Measurements from ENCODE around the gene ITPKC. TPM values are rescaled to one million over a fixed set of nuclear protein-coding genes. Genes with fewer than 3 reads are reported as not detected.

Gene ITPKC
- total and polyA plus RNA-seq, 2 of the 13 experiments (the other 11 are each of a cell fraction or from before 2014, with no cell fraction given), result 6.9 to 11.2 TPM

DNA sequence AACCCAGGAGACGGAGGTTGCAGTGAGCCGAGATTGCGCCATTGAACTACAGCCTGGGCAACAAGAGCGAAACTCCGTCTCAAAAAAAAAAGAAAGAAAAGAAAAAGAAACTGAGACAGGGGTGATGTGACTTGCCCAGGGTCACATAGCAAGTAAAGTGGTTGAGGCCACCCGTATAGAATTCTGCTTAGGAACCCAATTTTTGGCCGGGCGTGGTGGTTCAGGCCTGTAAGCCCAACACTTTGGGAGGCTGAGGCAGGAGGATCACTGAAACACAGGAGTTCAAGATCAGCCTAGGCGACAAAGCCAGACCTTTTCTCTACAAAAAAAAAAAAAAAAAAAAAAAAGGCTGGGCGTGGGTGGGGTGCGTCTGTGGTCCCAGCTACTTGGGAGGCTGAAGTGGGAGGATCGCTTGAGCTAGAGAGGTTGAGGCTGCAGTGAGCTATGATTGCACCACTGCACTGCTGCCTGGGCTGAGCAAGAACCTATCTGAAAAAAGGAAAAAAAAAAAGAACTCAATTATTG is 35.4 kb downstream of the ITPKC start:
- CTCF ChIA-PET (ENCODE audit: low intra/inter-chr PET ratio, low total read pairs), result no interaction called here
- peaks cover 68% of the 10 kb centered on the region for H3K79me2 ChIP-seq (ENCODE audit: insufficient read depth, low read length)
- 46% methylated on average over 12 of the region's 12 CpGs for WGBS (ENCODE audit: low lambda C conversion rate)
- H3K9me3 ChIP-seq (ENCODE audit: low read length), result no peaks in the 10 kb centered on the region
- H2AFZ ChIP-seq (ENCODE audit: low read length), result no peak overlapping the region
- in situ Hi-C loops (cut with HindIII; ENCODE audit: extremely low pct_ligation_motif_present, low pct_unique_long_range_greater_than_20kb) (loop anchor here (5.0 kb wide), 2 partner anchors 35 to 55 kb away; partner anchors contain the start of genes COQ8B and ITPKC), intact Hi-C loops (cut with micrococcal nuclease; ENCODE audit: unreplicated experiment) (no loop called here)
- DNase-seq (ENCODE audit: low spot score) (no peak), FAIRE-seq (no peak), ATAC-seq (no peak)
- peaks cover 3 to 20% of the 10 kb centered on the region in 2 experiments; a peak in 4 of 5 replicates for H3K36me3 ChIP-seq (replicated peaks in 1 of 2; ENCODE audit: control insufficient read depth in 1 of 2, insufficient read depth in 2 of 2, low read length in 2 of 2)
- H4K20me1 ChIP-seq (ENCODE audit: insufficient read depth, low read length), result peaks cover 33% of the 10 kb centered on the region
- peak overlapping the region; percentile 97 for H3K4me2 ChIP-seq (ENCODE audit: low read depth, low read length)
- BruUV-seq (replicated peaks), result no TSS peak
- H3K9ac ChIP-seq (ENCODE audit: insufficient read depth, low read depth, low read length), result peak overlapping the region; percentile 96
- no peaks in the 10 kb centered on the region; a peak in 1 of 5 replicates for H3K27me3 ChIP-seq (ENCODE audit: control insufficient read depth in 1 of 2, insufficient read depth in 2 of 2, low read length in 2 of 2)
- POLR2A ChIA-PET, result interaction anchor here (1.0 to 7.8 kb wide), 4 partner anchors 19 to 46 kb away, joined by 6 to 90 read pairs (median 14); partner anchors contain the start of genes COQ8B, EGLN2, ITPKC and RAB4B
- H3K4me3 ChIP-seq (replicated peaks in 1 of 3; ENCODE audit: insufficient read depth in 1 of 3, low read depth in 2 of 3, low read length in 3 of 3), result peak overlapping the region; percentile 73 to 89 (median 74)
- H3K27ac ChIP-seq (ENCODE audit: extremely low read length, insufficient read depth, low read length), result peak overlapping the region; percentile 95
- peaks cover 76% of the 10 kb centered on the region for H3K4me1 ChIP-seq (ENCODE audit: insufficient read depth, low read length)
- TF ChIP-seq FOXC1 (CRISPR knock-in tag; IDR thresholded peaks at IDR 0.05; ENCODE audit: borderline replicate concordance), result no peak
- TF ChIP-seq, protein P1, sequence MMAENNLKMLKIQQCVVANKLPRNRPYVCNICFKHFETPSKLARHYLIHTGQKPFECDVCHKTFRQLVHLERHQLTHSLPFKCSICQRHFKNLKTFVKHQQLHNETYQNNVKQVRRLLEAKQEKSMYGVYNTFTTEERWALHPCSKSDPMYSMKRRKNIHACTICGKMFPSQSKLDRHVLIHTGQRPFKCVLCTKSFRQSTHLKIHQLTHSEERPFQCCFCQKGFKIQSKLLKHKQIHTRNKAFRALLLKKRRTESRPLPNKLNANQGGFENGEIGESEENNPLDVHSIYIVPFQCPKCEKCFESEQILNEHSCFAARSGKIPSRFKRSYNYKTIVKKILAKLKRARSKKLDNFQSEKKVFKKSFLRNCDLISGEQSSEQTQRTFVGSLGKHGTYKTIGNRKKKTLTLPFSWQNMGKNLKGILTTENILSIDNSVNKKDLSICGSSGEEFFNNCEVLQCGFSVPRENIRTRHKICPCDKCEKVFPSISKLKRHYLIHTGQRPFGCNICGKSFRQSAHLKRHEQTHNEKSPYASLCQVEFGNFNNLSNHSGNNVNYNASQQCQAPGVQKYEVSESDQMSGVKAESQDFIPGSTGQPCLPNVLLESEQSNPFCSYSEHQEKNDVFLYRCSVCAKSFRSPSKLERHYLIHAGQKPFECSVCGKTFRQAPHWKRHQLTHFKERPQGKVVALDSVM (CRISPR knock-in tag; IDR thresholded peaks at IDR 0.05), result peak; percentile 92

DNA sequence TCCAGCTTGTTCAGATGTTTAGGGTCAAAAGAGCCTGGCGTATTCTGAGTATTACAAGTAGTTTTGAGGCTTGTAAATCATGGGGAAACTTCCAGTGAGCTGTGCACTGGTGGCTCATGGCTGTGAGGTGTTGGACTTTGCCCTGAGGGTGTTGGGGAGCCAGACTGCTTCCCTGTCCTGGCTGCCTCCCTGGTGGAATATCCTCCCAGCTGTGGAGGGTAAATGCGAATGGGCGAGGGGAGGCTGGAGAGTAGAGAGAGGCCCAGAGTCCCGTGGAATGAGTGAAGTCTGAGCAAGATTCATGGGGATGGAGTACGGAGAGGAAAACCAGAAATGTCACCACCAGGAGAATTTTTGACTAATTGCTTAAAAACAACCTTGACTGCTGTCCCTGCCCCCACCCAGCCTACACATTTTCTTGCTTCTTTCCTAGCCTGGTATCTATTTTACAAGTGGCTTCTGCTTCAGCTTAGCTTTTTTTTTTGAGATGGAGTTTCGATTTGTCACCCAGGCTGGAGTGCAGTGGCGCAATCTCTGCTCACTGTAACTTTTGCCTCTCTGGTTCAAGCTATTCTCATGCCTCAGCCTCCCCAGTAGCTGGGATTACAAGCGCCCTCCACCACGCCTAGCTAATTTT is 37.8 kb downstream of the ITPKC start:
- Histone ChIP-seq H3K36me3 (replicated peaks in 1 of 2; ENCODE audit: control insufficient read depth in 1 of 2, insufficient read depth in 2 of 2, low read length in 2 of 2) (peaks cover 13 to 38% of the 10 kb centered on the region in 2 experiments; a peak in 4 of 5 replicates), H3K79me2 (ENCODE audit: insufficient read depth, low read length) (peaks cover 67% of the 10 kb centered on the region), H3K9me3 (ENCODE audit: low read length) (no peaks in the 10 kb centered on the region), H3K27me3 (ENCODE audit: control insufficient read depth in 1 of 2, insufficient read depth in 2 of 2, low read length in 2 of 2) (no peaks in the 10 kb centered on the region; a peak in 1 of 5 replicates), H2AFZ (ENCODE audit: low read length) (no peak overlapping the region), H3K27ac (ENCODE audit: extremely low read length, insufficient read depth, low read length) (peak overlapping the region; percentile 75), H3K9ac (ENCODE audit: insufficient read depth, low read depth, low read length) (peak overlapping the region; percentile 57), H3K4me1 (ENCODE audit: insufficient read depth, low read length) (peaks cover 58% of the 10 kb centered on the region), H4K20me1 (ENCODE audit: insufficient read depth, low read length) (peaks cover 39% of the 10 kb centered on the region), H3K4me3 (replicated peaks in 1 of 3; ENCODE audit: insufficient read depth in 1 of 3, low read depth in 2 of 3, low read length in 3 of 3) (peak overlapping the region in 2 of 3 experiments; percentile 35 to 45; a peak in 5 of 6 replicates), H3K4me2 (ENCODE audit: low read depth, low read length) (peak overlapping the region; percentile 72)
- WGBS (ENCODE audit: low lambda C conversion rate), result 64% methylated on average over 9 of the region's 9 CpGs
- FAIRE-seq (peak; percentile 40), ATAC-seq (peak; percentile 24), DNase-seq (ENCODE audit: low spot score) (peak; percentile 62)
- BruUV-seq (replicated peaks), result no TSS peak
- in situ Hi-C loops (cut with HindIII; ENCODE audit: extremely low pct_ligation_motif_present, low pct_unique_long_range_greater_than_20kb), result loop anchor here (5.0 kb wide), 2 partner anchors 37 to 53 kb away; partner anchors contain the start of genes COQ8B and ITPKC
- CTCF ChIA-PET (ENCODE audit: low intra/inter-chr PET ratio, low total read pairs), result no interaction called here
- intact Hi-C loops (cut with micrococcal nuclease; ENCODE audit: unreplicated experiment), result no loop called here
- POLR2A ChIA-PET, result interaction anchor here (0.5 to 7.8 kb wide), 11 partner anchors 9 to 44 kb away, joined by 3 to 90 read pairs (median 4); partner anchors contain the start of genes COQ8B, EGLN2, ITPKC and RAB4B
- 0 out of 2 replicates have a peak, but pooled peaks have one; percentile 28 for TF ChIP-seq ZIK1 (CRISPR knock-in tag; IDR thresholded peaks at IDR 0.05; ENCODE audit: borderline replicate concordance, low read depth)
- TF ChIP-seq, protein P2, sequence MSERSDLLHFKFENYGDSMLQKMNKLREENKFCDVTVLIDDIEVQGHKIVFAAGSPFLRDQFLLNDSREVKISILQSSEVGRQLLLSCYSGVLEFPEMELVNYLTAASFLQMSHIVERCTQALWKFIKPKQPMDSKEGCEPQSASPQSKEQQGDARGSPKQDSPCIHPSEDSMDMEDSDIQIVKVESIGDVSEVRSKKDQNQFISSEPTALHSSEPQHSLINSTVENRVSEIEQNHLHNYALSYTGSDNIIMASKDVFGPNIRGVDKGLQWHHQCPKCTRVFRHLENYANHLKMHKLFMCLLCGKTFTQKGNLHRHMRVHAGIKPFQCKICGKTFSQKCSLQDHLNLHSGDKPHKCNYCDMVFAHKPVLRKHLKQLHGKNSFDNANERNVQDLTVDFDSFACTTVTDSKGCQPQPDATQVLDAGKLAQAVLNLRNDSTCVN (CRISPR knock-in tag; IDR thresholded peaks at IDR 0.05; ENCODE audit: borderline replicate concordance), result no peak
- TF ChIP-seq SIX4 (CRISPR knock-in tag; IDR thresholded peaks at IDR 0.05), result no peak
- TF ChIP-seq ZBTB38 (CRISPR knock-in tag; IDR thresholded peaks at IDR 0.05), result no peak
- TF ChIP-seq PAX8 (CRISPR knock-in tag; IDR thresholded peaks at IDR 0.05; ENCODE audit: borderline replicate concordance), result no peak
- TF ChIP-seq, protein P3, sequence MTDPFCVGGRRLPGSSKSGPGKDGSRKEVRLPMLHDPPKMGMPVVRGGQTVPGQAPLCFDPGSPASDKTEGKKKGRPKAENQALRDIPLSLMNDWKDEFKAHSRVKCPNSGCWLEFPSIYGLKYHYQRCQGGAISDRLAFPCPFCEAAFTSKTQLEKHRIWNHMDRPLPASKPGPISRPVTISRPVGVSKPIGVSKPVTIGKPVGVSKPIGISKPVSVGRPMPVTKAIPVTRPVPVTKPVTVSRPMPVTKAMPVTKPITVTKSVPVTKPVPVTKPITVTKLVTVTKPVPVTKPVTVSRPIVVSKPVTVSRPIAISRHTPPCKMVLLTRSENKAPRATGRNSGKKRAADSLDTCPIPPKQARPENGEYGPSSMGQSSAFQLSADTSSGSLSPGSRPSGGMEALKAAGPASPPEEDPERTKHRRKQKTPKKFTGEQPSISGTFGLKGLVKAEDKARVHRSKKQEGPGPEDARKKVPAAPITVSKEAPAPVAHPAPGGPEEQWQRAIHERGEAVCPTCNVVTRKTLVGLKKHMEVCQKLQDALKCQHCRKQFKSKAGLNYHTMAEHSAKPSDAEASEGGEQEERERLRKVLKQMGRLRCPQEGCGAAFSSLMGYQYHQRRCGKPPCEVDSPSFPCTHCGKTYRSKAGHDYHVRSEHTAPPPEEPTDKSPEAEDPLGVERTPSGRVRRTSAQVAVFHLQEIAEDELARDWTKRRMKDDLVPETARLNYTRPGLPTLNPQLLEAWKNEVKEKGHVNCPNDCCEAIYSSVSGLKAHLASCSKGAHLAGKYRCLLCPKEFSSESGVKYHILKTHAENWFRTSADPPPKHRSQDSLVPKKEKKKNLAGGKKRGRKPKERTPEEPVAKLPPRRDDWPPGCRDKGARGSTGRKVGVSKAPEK (CRISPR knock-in tag; IDR thresholded peaks at IDR 0.05; ENCODE audit: borderline replicate concordance), result no peak
- no peak for TF ChIP-seq ZFAT (CRISPR knock-in tag; conservative IDR thresholded peaks at IDR 0.05)

Data from HepG2 (cell line).